Naive thymus-derived CD8-positive, alpha-beta T cell (primary cell): Measurements from ENCODE around the gene ZNF750. TPM values are rescaled to one million over a fixed set of nuclear protein-coding genes. Genes with fewer than 3 reads are reported as not detected.

ENCODE experiments used
- ATAC-seq, 2 donors: fragments of 150-1000 bp; cut with Tn5 transposase in 1 of 2; sonication (Bioruptor Pico), chemical (Tn5 transposase) in 1 of 2; 1 replicate in 1 of 2; 2 replicates in 1 of 2; pipeline ENCODE4 v1.10.0; 2021; ENCODE audit warnings: mild to moderate bottlenecking in 2 of 2, moderate library complexity in 2 of 2
- POLR2A ChIA-PET: fragments of 350-600 bp; sonication (Branson Sonifier 250); formaldehyde crosslinking; loops from one replicate; lab custom pipeline; 2021; ENCODE audit warnings: antibody characterized with exemption; lab: Charles Lee
- DNase-seq, 10 donors: peaks; one replicate each; pipeline versions ENCODE4 v3.0.0 to v3.0.0-alpha.2; 2020 to 2022
- H3K27ac Mint-ChIP-seq, 10 donors: one replicate each; pipeline ENCODE4 v1.8.0; 2020 to 2022; ENCODE audit warnings: mild to moderate bottlenecking in 10 of 10, mixed read lengths in 10 of 10, moderate library complexity in 4 of 10, inconsistent platforms in 1 of 10
- H3K27me3 Mint-ChIP-seq, 5 donors: one replicate each; pipeline ENCODE4 v1.8.0; 2021 to 2022; ENCODE audit warnings: mixed read lengths in 5 of 5
- H3K36me3 Mint-ChIP-seq, 3 donors: one replicate each; pipeline ENCODE4 v1.8.0; 2020 to 2022; ENCODE audit warnings: mixed read lengths in 3 of 3, mild to moderate bottlenecking in 2 of 3, inconsistent platforms in 1 of 3
- H3K4me1 Mint-ChIP-seq, 4 donors: one replicate each; pipeline ENCODE4 v1.8.0; 2021 to 2022; ENCODE audit warnings: mixed read lengths in 4 of 4
- H3K4me3 Mint-ChIP-seq, 10 donors: one replicate each; pipeline ENCODE4 v1.8.0; 2020 to 2022; ENCODE audit warnings: mild to moderate bottlenecking in 10 of 10, mixed read lengths in 10 of 10, moderate library complexity in 6 of 10, inconsistent platforms in 1 of 10
- H3K9me3 Mint-ChIP-seq, 9 donors: one replicate each; pipeline ENCODE4 v1.8.0; 2020 to 2022; ENCODE audit warnings: mixed read lengths in 9 of 9, mild to moderate bottlenecking in 3 of 9, inconsistent platforms in 1 of 9, moderate library complexity in 1 of 9
- polyA plus RNA-seq, 3 donors: library from polyadenylated mRNA; unstranded; fragments of 300-500 nt; fragmentation: Illumina TruSeq; gene quantifications; one replicate each; pipeline ENCODE4 v1.2.3, GENCODE V29; 2021
- total RNA-seq, 8 experiments: library from RNA in 2 of 8; stranded (reverse) in 2 of 8; gene quantifications; one replicate each; pipeline ENCODE4 v1.2.3 and lab custom pipeline; 2021 to 2026

ZNF750 gene
- total and polyA plus RNA-seq, 5 experiments from 2014 or later: not detected

DNA sequence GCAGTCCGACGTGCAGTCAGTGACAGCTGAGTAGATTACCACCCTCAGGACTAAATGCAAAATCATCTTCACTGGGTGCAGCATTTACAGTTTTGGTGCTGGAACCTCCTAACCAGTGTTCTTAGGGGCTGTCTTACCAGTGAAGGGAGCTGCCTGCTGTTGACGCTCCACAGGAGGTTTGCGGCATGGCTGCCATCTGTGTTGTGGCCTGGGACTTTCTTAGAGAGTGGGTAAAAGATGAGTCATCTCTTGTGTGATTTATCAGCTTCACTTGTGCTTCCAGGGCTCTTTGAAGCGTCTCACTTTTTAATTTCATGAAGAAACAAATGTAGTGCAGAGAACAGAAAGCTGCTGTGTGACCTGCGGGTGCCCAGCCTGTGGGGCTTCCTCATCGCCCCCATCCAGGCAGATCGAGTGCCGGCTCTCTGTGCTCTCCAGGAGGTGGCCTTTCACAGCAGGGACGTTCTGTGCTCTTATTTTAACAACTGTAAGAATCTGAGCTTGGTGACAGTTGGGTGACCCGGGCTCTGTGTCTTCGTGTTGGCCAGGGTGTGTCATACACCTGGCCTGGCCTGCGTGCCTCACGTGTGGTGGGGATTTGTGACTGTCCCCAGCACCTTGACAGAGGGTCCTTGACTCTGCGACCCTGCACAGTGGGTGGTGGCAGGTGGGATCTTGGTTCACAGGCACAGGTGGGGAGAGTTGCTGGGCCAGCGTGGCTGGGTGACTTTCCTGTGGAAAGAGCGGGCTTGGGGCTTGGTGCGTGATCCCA is 24.3 kb upstream of the ZNF750 start:
- POLR2A ChIA-PET: interaction anchor here (0.5 to 4.8 kb wide), 16 partner anchors 10 to 187 kb away, joined by 3 to 84 read pairs (median 8); no protein-coding TSS in a partner anchor
- Mint-ChIP-seq H3K36me3 (peaks cover 0 to 6% (median 0%) of the 10 kb centered on the region in 3 donors), H3K27ac (peak overlapping the region; percentile 91 to 98 (median 96)), H3K27me3 (no peaks in the 10 kb centered on the region), H3K9me3 (no peaks in the 10 kb centered on the region), H3K4me1 (peaks cover 34 to 81% (median 65%) of the 10 kb centered on the region in 4 donors), H3K4me3 (peak overlapping the region; percentile 75 to 94 (median 83))
- ATAC-seq: peak; percentile 92 to 95
- peak; percentile 62 to 97 (median 90) for DNase-seq

DNA sequence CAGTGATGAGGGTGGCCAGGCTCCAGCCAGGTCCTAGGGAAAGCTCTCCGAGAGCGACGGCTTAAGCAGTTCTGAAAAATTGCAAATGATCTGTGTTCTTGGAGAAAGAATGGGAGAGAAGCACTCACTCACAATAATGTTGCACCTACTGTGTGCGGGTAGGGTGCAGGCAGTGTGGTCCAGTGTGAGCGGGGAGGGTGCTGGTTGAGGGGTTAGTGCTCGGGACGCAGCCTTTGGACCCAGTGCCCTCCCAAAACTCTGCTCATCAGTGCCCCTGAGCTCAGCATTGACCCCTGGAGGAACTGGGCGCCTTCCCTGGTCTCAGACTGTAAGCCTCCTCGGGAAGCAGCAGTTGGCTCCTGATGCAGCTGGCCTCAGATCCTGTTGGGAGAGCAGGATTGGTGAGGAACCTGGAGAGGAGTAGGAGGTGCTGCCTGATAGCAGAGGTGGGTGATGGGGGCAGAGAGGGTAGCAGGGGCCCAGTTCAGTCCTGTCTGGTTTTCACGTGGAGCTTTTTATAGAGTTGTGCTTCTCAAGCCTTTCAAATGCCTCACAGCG is 23.6 kb upstream of the ZNF750 start:
- Mint-ChIP-seq H3K27me3 (no peaks in the 10 kb centered on the region), H3K4me1 (peaks cover 34 to 82% (median 71%) of the 10 kb centered on the region in 4 donors), H3K36me3 (peaks cover 0 to 3% (median 0%) of the 10 kb centered on the region in 3 donors), H3K9me3 (no peaks in the 10 kb centered on the region), H3K4me3 (peak overlapping the region; percentile 52 to 94 (median 83)), H3K27ac (peak overlapping the region; percentile 91 to 98 (median 96))
- ATAC-seq (no peak), DNase-seq (peak in 1 of 10 donors; percentile 54)
- POLR2A ChIA-PET: interaction anchor here (0.5 to 4.8 kb wide), 15 partner anchors 9 to 188 kb away, joined by 3 to 84 read pairs (median 8); no protein-coding TSS in a partner anchor

DNA sequence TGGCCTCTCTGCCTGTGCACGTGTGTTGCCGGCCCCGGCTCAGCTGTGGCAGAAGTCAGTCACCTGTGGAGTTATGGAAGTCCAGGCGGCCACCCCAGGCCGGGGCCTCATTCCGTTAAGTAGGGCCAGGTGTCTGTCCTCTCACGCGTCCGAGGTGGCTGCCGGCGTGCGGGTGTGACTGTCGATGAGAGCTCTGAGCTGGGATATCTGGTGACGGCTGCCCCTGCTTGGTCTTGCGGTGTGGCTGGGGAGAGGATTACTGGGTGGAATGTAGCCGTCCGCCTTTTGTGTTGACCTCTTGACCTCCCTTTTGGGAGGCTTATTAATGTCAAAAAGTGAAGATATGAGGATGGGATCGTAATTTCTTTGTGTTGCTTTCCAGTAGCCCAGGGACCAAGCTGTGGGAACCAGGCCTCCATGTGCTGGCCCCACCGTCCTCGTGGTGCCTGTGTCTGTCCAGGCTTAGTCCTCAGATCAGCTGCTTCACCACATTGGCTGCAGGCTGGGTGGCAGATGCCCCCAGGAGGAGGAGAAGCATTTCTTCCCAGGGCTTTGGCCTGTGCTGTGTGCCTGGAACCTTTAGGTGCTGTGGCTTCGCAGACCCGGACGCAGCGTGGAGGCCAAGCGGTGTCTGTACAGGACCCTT is 23.0 kb upstream of the ZNF750 start:
- POLR2A ChIA-PET: interaction anchor here (1.3 to 4.8 kb wide), 8 partner anchors 9 to 188 kb away, joined by 3 to 84 read pairs (median 12); no protein-coding TSS in a partner anchor
- Mint-ChIP-seq H3K9me3 (no peaks in the 10 kb centered on the region), H3K4me3 (peak overlapping the region in 6 of 10 donors; percentile 45 to 88 (median 70)), H3K36me3 (peaks cover 0 to 2% (median 0%) of the 10 kb centered on the region in 3 donors), H3K27ac (peak overlapping the region in 9 of 10 donors; percentile 67 to 98 (median 96)), H3K27me3 (no peaks in the 10 kb centered on the region), H3K4me1 (peaks cover 34 to 86% (median 75%) of the 10 kb centered on the region in 4 donors)
- ATAC-seq (no peak), DNase-seq (peak in 1 of 10 donors; percentile 36)

DNA sequence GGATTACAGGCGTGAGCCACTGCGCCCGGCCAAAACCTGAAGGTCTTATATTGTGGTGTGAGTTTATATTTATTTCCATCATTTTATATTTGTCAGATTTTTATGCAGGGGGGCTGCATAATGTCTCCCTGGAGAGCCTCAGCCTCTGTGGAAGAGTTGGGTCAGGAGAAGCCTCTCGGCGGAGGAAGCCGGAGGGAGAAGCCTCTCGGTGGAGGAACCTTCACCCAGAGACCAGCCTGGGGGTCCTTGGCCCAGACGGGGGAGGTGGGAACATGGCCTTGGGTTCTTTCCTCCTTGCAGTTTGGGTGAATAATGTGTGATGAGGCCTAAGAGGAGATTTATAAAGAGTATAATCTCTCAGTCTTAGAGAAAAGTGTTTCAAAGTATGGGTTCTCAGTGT is 22.4 kb upstream of the ZNF750 start:
- H3K36me3 Mint-ChIP-seq: peaks cover 0 to 2% (median 2%) of the 10 kb centered on the region in 3 donors
- POLR2A ChIA-PET: interaction anchor here (1.3 to 4.8 kb wide), 4 partner anchors 21 to 189 kb away, joined by 3 to 84 read pairs (median 18); no protein-coding TSS in a partner anchor
- H3K27ac Mint-ChIP-seq: peak overlapping the region in 8 of 10 donors; percentile 47 to 97 (median 90)
- DNase-seq: no peak
- H3K4me1 Mint-ChIP-seq: peaks cover 32 to 81% (median 74%) of the 10 kb centered on the region in 4 donors
- no peaks in the 10 kb centered on the region for H3K27me3 Mint-ChIP-seq
- ATAC-seq: no peak
- no peaks in the 10 kb centered on the region for H3K9me3 Mint-ChIP-seq
- peak overlapping the region in 7 of 10 donors; percentile 10 to 86 (median 50) for H3K4me3 Mint-ChIP-seq

DNA sequence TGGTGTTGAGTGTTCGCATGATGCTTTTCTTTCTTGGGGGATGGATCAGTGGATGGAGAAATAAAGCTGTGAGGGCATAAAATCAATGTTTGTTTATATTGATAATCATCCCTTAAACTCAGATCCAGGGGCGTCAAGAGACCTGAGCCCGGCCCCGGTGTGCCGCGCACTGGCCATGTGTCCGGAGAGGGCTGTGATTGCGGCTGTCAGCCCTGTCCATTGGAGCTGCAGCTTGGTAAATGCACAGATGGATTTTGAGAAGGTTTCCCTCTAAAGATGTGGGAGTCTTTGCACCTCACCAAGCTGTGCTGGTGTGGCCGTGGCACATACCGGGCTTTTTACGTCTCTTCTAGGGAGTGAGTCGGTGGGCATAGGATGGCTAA is 21.6 kb upstream of the ZNF750 start:
- H3K27me3 Mint-ChIP-seq: no peaks in the 10 kb centered on the region
- H3K9me3 Mint-ChIP-seq: no peaks in the 10 kb centered on the region
- H3K4me1 Mint-ChIP-seq: peaks cover 32 to 79% (median 74%) of the 10 kb centered on the region in 4 donors
- DNase-seq (no peak), ATAC-seq (no peak)
- peak overlapping the region in 8 of 10 donors; percentile 15 to 60 (median 44) for H3K27ac Mint-ChIP-seq
- H3K36me3 Mint-ChIP-seq: peaks cover 0 to 5% (median 4%) of the 10 kb centered on the region in 3 donors
- peak overlapping the region in 7 of 10 donors; percentile 9 to 81 (median 30) for H3K4me3 Mint-ChIP-seq
- POLR2A ChIA-PET: interaction anchor here (0.7 to 4.2 kb wide), 3 partner anchors 22 to 98 kb away, joined by 3 to 27 read pairs (median 3); no protein-coding TSS in a partner anchor

DNA sequence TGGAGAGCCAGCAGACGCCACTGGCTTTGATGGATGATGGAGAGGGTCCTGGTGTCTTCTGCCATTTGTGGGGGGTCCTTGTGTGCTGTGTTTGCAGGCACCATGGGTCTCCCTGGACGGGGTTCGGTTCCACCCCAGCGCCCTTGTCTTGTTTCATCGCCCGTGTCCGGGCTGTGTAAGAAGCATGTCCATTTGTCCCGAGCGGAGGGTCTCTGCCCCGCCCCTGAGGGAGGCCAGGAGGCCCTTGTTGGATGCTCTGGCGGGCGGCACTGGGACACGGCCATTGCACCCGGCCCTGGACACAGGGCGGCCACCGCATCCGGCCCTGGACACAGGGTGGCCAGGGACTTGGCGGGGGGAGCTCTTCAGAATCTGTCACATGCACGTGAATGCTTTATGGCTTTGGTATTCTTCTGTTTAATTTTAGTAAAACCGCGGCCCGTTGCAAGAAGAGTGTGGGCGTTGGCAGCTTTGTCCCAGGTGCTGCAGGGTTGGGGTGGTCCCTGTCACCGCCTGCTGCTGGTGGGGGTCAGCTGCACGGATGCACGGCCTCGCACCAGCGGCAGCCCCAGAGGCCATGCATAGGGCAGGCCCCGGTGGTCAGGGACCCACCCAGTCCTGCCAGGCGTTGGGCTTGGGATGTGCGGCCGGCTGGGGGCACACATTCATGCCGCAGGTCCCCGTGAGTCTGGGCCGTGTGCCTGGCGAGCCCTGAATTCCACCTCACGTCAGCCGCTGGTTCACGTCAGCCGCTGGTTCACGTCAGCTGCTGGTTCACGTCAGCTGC is 21.0 kb upstream of the ZNF750 start:
- DNase-seq (peak in 1 of 10 donors; percentile 61), ATAC-seq (no peak)
- no peaks in the 10 kb centered on the region for H3K9me3 Mint-ChIP-seq
- peak overlapping the region in 9 of 10 donors; percentile 22 to 89 (median 81) for H3K4me3 Mint-ChIP-seq
- H3K4me1 Mint-ChIP-seq: peaks cover 32 to 76% (median 71%) of the 10 kb centered on the region in 4 donors
- H3K27ac Mint-ChIP-seq: peak overlapping the region in 8 of 10 donors; percentile 57 to 97 (median 94)
- POLR2A ChIA-PET: interaction anchor here (0.6 to 4.2 kb wide), 6 partner anchors 20 to 107 kb away, joined by 3 to 27 read pairs (median 4); no protein-coding TSS in a partner anchor
- no peaks in the 10 kb centered on the region for H3K27me3 Mint-ChIP-seq
- peaks cover 0 to 6% (median 5%) of the 10 kb centered on the region in 3 donors for H3K36me3 Mint-ChIP-seq

DNA sequence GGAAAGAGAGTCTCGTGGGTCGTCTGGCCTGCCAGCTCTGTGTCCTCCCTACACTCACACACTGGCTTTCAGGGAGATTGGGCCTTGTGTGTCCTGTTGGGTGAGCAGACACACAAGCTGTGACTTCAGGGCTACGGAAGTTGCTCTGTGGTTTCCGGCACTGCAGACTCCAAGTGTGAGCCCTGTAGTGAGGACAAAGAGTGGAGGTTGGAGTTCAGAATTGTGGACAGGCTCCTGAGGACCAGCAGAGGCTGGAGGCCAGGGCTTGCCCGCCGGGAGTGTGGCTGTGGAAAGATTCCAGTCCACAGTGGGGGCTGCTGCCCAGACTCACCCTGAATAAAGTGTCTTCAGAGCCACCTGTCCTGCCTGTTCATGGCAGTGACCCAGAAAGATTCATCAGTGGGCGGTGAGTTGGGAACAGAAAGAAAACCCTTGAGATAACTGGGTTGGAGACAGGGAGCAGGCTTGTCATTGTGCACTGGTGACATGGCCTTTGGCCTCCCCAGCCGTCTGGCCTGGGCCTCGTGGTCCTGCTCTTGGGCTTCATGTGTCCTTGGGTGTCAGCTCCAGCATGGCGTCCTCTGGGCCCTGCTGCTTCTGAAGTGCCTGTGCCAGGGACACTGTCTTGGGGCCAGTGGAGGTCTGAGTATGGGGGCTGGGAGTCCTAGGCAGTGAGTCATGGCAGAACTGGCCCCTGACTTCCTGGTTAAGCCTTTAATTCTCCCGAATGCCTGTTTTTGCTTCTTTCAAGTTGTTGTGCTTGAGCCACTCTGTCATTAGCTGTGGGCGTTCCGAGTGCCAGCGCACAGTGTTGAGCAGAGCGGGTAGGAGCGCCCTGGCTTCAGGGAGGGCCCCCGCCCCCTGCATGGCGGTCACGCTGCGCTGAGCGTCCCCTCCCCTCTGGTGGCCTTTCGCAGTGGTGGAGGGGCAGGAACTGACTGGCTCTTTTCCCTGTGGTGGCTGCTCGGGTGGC is 19.9 kb upstream of the ZNF750 start:
- Mint-ChIP-seq H3K27me3 (no peaks in the 10 kb centered on the region), H3K36me3 (peaks cover 0 to 11% (median 5%) of the 10 kb centered on the region in 3 donors), H3K27ac (peak overlapping the region; percentile 90 to 97 (median 94)), H3K4me3 (peak overlapping the region; percentile 72 to 89 (median 82)), H3K9me3 (no peaks in the 10 kb centered on the region), H3K4me1 (peaks cover 30 to 66% (median 61%) of the 10 kb centered on the region in 4 donors)
- DNase-seq (peak in 8 of 10 donors; percentile 19 to 60 (median 48)), ATAC-seq (peak; percentile 15 to 25)
- POLR2A ChIA-PET: interaction anchor here (0.6 to 4.2 kb wide), 7 partner anchors 19 to 106 kb away, joined by 3 to 27 read pairs (median 4); no protein-coding TSS in a partner anchor

DNA sequence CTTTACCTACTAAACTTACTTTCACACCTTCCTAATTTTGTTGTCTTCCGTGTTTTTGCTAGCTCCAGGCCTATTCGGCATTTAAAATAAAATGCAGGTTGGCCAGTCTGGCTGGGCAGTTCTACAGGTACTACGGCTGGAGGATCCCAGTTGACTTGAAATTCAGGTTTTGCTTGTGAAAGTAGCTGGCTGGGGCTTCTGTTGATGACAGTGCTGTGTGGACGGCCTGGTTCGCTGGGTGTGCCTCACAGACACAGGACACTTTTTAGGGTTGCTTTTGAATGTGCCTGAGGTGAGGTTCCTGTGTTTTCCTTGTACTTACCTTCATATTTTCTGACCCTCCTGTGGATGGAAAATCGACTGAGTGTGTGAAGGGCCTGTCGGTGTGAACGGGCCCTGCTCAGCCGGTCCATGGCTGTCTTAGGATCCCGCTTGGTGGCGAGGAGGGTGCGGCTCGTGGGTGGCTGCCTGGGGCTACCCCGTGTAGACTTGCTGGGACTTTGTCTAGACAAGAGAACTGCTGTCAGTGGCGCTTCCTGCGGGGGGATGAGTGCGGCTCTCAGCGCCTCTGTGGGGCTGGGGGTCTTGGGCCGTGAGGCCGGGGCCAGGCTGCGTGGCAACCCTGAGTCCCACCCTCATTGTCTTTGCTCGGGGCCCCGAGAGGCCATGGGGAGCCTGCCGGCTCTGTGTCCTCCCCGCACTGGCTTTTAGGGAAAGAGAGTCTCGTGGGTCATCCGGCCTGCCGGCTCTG is 18.7 kb upstream of the ZNF750 start:
- no peaks in the 10 kb centered on the region for H3K27me3 Mint-ChIP-seq
- DNase-seq (peak in 3 of 10 donors; percentile 21 to 59 (median 36)), ATAC-seq (peak; percentile 56 to 62)
- H3K4me3 Mint-ChIP-seq: peak overlapping the region; percentile 57 to 86 (median 76)
- POLR2A ChIA-PET: interaction anchor here (0.6 to 4.2 kb wide), 6 partner anchors 17 to 71 kb away, joined by 3 to 27 read pairs (median 4); no protein-coding TSS in a partner anchor
- peaks cover 23 to 56% (median 51%) of the 10 kb centered on the region in 4 donors for H3K4me1 Mint-ChIP-seq
- H3K27ac Mint-ChIP-seq: peak overlapping the region; percentile 88 to 97 (median 94)
- no peaks in the 10 kb centered on the region for H3K9me3 Mint-ChIP-seq
- peaks cover 0 to 16% (median 8%) of the 10 kb centered on the region in 3 donors for H3K36me3 Mint-ChIP-seq

DNA sequence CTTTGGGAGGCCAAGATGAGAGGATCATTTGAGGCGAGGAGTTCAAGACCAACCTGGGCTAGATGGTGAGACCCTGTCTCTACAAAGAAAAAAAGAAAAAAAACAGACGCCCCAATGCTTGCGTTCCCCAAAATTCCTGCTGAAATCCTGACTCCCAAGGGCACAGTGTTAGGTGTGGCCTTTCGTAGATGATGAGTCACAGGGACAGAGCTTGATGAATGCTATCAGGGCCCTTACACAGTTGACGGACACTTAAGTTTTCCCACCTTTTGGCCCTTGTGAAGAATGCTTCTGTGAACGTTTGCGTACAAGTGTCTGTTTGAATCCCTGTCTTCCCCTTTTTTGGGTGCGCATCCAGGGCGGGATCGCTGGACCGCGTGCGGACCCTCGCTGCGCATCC is 16.5 kb upstream of the ZNF750 start:
- peaks cover 0 to 20% (median 8%) of the 10 kb centered on the region in 3 donors for H3K36me3 Mint-ChIP-seq
- H3K27me3 Mint-ChIP-seq: no peaks in the 10 kb centered on the region
- no peaks in the 10 kb centered on the region for H3K9me3 Mint-ChIP-seq
- H3K27ac Mint-ChIP-seq: peak overlapping the region in 1 of 10 donors; percentile 10
- no peak overlapping the region for H3K4me3 Mint-ChIP-seq
- POLR2A ChIA-PET: interaction anchor here (4.7 kb wide), 1 partner anchor 7 kb away, joined by 14 read pairs; no protein-coding TSS in a partner anchor
- no peak for DNase-seq
- H3K4me1 Mint-ChIP-seq: peaks cover 16 to 38% (median 34%) of the 10 kb centered on the region in 4 donors
- no peak for ATAC-seq
